NCI-H2196 treated with DMSO at 0.1 percent for 48 hours (cell line): ENCODE results near the gene SNX32.
A peak's percentile ranks its signal among the peaks of the same experiment; 100 is the strongest.
"Not testable (repeated sequence)": the region's sequence is repeated elsewhere in the genome, so short reads cannot be mapped to it uniquely, and the experiment has no call there.

Source experiments
- DNase-seq: peaks from one replicate; lab custom pipeline; 2025; ENCODE audit not compliant: unreplicated experiment; lab: John Stamatoyannopoulos, UW

SNX32 gene

DNA sequence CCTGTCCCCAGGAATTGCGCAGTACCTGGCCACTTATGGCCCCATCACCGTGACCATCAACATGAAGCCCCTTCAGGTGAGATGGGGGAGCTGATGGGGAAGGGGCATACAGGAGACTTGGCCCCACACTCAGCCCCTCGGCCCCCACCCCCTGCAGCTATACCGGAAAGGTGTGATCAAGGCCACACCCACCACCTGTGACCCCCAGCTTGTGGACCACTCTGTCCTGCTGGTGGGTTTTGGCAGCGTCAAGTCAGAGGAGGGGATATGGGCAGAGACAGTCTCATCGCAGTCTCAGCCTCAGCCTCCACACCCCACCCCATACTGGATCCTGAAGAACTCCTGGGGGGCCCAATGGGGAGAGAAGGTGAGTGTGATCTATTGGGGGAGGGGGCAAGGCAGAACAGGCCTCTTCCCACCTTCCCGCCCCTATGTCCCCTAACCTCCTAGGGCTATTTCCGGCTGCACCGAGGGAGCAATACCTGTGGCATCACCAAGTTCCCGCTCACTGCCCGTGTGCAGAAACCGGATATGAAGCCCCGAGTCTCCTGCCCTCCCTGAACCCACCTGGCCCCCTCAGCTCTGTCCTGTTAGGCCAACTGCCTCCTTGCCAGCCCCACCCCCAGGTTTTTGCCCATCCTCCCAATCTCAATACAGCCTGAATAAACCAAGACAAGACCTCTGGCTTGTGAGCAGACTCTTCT is 49.4 kb downstream of the SNX32 start:
- DNase-seq = no peak

DNA sequence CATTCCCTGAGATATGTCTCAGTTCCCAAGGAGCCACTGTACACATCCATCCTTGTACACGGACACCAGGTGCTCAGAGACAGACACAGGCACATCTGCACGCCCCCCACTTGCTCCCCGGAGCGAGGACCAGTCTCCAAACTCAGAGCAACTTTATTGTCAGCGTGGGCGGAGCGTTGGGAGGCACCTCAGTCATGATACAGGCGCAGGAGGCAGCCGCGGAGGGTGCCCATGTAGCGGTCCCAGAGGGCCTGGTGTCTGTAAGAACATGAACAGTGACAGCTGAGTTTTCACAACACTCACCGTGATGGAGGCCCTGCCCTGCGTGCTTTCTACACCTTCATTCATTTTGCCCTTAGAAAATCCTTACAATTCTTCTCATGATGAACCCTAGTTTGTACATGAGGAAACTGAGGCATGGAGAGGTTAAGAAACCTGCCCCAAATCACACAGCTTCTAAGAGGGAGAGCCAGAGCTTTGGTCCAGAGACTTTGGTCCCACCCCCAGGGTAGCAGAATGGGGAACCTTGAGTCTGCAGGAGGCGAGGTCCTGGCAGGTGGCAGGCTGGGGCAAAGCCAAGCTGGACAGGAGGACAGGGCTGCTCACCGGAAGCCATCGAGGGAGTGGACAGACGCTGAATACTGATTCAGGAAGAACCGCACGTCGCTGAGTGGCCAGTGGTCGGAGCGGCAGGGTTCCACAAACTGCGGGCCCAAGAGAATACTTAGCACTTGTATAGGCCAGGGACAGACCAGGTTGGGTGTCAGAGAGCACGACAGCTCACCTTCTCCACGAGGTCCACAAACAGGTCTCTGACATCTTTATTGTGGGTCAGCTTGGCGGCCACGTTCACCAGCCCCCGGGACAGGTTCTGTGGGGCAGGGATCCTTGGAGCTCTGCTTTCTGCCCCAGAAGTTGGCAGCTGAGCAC is 50.3 kb downstream of the SNX32 start:
- DNase-seq = no peak

DNA sequence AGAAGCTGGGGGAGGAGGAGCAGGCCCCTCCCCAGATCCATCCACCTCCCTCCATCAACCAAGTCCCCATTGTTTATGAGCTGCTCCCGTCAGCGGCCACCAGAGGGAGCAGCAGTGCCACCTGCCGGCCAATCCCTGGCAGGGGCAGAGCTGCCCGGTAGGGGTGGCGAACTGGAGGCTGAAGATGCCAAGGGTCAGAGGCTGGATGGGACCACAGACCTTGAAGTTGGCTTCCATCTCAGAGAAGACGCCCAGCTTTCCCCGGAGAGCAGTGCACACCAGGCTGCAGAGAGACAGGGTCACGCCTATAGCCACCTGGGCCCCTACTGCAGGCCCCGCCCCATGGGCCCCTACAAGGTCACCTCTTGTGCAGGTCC is 50.9 kb downstream of the SNX32 start:
- peak; percentile 73 for DNase-seq

DNA sequence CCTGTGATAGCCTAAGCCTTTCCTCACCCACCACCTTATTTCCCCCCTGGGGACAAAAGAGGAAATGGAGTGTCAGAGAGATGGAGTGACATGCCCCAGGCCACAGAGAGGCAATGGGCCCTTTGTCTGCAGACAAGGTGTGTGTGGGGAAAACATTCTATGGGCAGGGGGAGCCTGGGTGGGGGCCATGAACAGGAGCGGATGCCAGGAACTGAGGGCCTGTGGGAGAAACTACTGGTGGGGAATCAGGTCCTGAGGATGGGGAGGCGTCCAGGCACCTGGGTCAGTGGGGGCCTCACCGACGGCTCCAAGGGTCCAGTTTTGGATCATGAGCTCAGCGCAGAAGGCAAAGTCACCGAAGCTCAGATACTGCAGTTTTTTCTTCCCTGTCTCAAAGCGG is 51.5 kb downstream of the SNX32 start:
- DNase-seq = no peak

DNA sequence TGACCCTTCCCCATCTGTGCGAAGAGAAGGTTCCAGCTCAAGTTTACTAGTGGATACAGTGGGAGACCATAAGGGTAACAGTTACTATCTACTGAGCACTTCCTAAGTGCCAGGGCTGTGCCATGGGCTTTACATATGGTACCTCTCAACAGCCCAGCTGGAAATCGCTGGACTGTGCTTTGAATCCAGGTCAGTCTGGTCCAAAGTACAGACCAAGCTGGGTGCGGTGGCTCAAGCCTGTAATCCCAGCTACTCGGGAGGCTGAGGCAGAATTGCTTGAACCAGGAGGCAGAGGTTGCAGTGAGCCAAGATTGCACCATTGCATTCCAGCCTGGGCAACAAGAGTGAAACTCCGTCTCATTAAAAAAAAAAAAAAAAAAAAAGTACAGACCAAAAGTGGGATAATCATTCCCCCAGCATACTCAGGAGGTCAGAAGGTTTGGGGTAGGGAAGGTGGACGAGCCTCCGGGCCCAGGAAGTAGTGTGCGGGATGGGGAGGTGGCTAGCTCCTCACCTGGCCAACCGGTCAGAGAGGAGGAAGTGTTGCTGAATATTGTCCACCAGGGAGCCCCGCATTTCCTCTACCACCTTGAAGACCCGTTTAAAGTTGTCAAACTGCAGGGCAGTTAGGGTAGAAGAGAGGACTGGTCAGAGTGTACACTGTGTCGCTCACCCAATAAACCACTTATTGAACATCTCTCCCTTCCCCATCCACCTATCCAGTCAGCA is 52.2 kb downstream of the SNX32 start:
- DNase-seq = no peak

DNA sequence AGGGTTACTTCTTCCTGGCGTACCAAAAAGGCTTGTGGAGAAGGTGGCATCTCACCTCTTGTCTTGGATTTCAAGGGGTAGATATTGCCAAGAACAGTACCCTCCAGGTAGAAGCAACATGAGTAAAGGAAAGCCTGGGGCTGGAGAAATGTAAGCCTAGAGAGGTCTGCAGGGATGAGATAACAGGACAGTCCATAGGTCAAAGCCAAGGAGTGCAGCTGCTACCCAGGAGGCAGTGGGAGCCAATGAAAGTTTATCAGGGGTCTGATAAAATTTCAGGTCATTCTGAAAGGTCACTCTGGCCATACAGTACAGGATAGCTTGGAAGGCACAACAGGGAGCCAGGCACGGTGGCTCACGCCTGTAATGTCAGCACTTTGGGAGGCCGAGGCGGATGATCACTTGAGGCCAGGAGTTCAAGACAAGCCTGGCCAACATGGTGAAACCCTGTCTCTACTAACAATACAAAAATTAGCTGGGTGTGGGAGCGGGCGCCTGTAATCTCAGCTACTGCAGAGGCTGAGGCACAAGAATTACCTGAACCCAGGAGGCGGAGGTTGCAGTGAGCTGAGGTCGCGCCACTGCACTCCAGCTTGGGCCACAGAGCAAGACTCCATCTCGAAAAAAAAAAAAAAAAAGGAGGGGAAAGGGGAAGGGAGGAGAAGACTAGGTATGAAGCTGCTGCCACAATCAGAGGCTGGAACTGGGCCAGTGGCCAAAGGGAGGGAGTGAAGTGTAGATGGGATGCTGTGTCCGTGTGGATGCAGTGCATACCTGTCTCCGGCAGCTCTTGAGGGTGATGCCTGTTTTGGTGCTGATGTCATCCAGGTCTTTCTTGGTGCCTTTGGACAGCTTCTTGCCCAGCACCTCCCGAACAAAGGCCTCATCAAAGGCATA is 53.3 kb downstream of the SNX32 start:
- DNase-seq = no peak

DNA sequence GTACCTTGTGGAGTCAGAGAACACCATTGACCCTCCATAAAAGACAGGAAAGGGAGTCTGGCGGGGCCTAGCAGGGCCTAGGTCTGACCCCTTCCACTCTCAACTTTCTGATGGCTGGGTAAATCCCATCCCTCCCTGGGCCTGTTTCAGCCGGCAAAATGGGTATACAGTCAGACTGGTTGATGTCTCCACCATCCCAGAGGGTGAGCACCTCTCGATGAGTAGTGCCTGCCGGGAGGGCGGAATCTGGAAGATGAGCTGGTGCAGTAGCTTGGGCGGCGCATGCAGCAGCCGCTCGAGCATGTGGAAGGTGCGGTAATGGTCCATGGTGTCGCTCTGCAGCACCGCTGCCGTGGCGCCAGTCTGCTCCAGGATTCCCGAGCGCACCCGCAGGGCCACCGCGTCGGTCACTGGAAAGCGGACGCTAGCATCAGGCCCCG is 54.0 kb downstream of the SNX32 start:
- no peak for DNase-seq

DNA sequence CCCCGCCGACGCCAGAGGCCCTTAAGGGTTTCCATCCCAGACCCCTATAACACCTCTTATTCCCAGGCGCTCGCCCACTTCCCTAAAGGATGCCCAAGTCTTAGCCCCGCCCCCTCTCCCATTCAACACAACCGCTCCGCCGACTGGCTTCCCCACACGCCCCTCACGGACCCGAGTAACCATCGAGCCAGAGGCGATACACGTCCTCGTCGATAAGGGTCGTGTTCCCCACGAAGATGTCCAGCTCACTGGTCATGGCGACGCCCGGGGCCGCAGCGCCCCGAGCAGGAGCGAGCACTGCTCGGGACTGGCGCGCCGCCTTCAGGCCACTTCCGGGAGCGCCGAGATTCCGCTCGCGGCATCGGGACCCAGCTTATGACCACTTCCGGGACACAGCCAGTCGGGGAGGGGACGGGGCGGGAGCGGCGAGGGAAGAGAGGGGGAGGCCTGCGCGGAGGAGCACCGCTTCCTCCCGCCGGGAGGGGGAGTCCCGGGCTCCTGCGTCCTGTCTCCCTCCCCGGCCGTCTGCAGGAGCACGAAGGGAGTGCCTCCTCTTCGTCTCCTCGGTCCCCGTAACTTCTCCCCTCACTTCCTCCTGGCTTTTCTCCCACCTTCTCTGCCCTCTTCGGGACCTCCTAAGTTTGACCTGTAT is 54.5 kb downstream of the SNX32 start, which contains the start of gene FIBP:
Gene FIBP, minus strand, starts transcription at position 309 of the 652 bp plus-strand sequence. Its CDS starts 53 bp downstream, at position 256.
- DNase-seq = peak; percentile 97

DNA sequence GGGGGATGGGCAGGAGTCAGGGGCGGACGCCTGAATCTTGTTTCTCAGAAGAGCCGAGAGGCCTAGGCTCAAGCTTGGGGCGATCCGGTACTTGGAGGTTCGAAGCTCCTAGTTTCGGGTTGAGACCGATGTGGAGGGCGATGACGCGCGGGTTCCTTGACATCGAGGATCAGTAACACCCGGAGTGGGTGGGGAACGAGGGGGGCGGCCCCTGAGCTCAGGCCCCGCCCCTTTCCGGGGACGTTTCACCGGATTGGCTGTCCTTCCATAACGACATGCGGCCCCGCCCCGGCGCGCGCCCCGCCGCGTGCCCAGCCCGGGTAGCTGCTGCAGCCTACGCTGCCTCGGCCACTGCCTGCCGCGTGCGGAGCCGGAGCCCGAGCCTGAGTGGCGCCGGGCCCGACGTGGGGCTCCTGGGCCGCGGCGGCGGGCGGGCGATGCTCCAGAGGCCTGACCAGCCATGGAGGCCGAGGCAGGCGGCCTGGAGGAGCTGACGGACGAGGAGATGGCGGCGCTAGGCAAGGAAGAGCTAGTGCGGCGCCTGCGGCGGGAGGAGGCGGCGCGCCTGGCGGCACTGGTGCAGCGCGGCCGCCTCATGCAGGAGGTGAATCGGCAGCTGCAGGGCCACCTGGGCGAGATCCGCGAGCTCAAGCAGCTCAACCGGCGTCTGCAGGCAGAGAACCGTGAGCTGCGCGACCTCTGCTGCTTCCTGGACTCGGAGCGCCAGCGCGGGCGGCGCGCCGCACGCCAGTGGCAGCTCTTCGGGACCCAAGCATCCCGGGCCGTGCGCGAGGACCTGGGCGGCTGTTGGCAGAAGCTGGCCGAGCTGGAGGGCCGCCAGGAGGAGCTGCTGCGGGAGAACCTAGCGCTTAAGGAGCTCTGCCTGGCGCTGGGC is 56.8 kb downstream of the SNX32 start, which contains the start of gene CCDC85B:
Gene CCDC85B, plus strand, starts transcription at position 350 of the 895 bp plus-strand sequence. Its CDS starts 111 bp downstream, at position 461.
- DNase-seq = peak; percentile 90

DNA sequence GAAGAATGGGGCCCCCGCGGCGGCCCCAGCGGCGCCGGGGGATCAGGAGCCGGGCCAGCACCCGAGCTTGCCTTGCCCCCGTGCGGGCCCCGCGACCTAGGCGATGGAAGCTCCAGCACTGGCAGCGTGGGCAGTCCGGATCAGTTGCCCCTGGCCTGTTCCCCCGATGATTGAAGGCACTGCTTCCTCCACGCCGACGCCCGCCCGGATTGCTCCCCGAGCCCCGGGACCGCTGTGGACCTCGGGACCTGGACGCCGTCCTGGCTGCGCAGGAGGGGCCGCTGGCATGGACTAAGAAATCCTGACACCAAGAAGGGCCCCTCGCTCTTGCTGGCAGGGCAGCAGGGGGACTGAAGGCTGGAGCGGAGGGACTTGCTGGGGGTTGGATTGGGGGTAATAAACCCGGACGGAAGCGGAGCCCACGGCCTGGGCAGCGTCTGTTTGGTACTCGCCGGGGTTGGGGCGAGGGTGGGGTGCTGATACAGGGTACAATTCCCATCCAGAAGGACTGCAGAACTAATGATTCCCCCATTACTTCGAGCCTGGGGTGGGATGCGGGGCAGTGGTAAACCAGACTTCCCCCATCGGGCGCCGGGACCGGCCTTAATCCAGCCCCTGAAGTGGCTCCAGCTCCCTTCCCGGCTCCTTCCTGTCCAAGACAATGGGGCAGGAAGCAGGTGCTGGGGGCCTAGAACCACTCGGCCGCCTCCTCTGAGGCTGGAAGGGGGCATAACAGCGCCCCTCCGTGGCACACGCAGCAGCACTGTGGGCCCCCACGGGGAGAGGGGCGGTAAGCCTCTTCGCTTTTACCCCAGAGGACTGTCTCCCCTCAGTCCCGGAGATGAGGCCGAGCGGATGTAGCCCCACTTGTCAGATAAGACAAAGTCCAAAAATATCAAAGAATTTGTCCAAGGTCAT is 57.7 kb downstream of the SNX32 start:
- DNase-seq = no peak

DNA sequence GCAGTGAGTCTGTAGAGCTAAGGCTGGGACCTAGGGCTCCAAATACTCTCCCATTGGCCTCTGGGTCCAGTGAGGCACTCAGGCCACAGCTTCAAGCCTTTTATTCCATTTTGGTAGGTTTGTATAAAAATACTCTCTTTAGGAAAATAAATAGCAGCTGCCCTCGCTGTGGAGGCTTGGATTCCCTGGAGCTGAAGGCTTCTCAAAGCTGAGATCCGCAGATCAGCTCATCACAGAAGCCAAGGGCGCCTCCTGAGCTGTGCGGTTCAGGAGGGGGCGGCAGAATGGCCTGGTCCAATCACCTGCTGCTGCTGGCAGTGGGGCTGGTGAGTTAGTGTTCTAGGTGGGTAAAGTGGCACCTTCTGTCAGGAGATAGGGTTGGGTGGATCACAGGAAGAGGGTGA is 58.4 kb downstream of the SNX32 start:
- DNase-seq = not testable (repeated sequence)

DNA sequence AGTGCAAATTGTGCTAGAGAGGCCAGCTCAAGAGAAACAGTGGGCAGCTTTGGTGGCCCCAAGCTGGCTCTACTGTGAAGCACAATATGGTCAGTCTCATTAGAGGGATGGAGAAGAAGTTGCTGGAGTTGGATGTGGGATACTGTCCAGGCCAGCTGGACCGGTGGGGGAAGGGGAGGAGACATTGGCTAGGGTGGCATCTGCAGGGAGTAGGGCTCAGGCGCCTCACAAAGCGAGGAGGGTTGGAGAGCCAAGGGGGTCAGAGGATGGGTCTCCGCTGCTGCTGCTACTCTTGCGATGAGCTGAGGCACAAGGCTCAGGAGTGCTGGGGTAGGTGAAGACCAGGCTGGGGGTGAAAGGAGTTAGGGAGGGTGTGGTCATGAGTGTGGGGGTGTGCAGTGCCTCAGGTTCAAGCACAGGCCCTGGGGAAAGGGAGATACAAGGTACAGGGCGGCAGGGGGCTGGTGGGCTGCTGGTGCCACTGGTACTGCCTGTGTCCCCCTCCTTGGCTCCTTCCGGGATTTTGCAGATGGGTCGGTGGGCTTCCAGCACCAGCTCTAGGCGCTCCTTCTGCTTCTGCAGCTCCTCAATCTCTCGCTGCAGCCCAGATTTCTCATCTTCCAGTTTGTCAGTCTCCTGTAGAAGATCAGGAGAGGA is 59.0 kb downstream of the SNX32 start:
- DNase-seq = no peak

DNA sequence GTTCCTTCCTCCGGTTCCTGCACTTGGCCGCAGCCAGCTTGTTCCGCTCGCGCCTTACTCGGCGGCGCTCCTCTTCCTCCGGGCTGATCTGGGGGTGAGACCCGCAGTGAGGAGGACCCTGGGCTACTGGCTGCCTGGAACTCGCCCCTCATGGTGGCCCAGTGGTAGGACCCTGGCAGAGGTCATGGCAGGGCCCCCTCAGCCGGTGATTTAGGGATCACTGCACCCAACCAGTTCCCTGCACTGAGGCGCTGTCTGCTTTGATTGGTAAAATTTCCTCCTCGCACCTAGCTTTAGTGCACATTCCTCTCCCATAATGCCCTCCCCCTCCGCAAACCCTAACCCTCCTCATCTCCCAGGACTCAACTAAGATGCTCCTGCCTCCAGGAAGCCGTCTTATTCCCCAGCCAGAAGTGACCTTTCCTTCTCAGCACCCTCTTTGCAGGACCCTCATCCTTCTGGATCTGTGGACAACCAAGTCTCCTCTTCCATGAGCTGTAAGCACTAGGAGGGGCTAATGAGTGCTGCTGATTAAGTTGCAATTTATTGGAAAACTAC is 60.4 kb downstream of the SNX32 start:
- no peak for DNase-seq

DNA sequence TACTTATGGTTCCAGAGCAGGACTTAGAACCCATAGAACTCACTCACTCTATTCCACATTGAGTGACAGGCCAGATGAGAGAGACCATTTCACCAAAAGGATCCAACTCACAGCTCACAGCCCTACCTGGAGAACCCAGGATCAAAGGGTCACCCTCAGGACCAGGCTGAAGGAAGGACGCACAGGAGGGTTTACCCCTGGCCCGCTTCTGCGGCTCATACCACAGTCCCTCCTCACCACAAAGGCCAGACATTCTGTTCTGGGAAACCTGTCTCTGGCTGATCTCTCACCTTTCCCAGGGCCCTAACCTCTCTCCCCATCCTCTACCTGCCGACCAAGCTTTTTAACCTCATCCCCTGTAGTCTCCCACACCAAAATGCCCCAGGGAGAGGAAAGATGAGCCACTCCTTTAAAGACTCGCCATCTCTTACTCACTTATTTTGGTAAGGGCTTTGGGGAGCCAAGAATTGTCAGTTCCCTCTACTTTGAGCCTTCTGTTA is 61.8 kb downstream of the SNX32 start:
- no peak for DNase-seq

DNA sequence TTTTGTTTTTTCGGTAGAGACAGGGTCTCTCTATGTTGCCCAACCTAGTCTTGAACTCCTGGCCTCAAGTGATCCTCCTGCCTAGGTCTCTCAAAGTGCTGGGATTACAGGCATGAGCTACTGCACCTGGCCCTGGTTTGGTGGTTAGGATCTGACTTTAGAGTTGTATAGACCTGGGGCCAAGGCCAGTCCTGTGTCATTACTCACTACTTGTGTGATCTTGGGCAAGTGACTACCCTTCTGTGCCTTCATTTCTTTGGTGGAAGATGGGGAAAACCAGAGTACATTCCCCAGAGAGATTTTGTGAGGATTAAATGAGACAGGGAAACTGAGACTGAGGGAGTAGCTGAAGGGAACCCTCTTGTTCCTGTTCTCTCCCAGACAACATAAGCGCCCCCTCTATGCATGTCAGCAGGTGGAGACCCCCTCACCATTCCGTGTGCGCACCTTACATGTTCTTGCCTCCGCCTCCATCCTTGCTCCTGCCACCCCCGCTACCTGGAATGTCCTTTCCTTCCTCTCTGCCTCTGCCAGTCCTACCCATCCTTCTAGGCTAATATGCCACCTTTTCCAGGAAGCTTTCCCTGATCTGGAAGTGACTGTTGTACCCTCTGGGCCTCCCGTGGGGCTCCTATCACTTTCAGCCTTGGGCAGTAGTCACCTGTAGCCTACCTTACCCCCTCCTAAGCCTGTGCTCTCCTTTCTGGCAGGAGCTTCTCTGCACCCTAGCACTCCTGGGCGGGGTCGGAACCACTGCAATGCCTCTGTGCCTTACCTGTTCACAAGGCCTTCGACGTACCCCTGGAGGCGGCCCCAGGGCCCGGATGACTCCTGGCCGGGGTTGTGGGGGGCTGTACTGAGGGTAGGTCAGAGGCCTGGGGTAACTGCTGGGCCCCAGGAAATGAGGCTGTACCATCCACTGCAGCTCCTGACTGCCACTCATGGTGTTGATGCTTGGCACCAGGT is 62.6 kb downstream of the SNX32 start:
- DNase-seq = no peak
